HG02642 (cell line): ENCODE data around the gene DOCK1.

ENCODE experiments used
- ATAC-seq: cut with Tn5 transposase; IDR thresholded peaks from one replicate; pipeline ENCODE4 v1.9.1; 2021; ENCODE audit warnings: mild to moderate bottlenecking; ENCODE audit not compliant: unreplicated experiment, poor library complexity

DOCK1 gene

DNA sequence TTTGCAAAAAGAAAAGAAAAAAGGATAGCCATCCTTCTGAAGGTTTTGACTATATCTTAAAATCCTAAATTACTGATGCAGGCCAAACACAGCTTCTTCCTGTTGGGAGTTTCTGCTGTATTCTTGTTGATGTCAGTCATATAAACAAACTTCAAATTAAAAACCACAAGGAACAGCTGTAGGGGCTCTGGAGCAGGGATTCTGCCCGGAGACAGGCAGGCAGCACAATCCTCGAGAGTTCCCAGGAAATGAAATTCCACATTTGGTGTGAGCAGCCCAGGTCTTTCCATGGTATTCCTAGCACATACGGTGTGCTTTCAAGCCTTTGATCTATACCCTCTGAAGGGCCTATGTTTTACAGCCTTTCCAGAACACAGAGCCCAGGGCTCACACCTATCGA, 248.0 kb downstream of the DOCK1 start:
- ATAC-seq, result no peak

DNA sequence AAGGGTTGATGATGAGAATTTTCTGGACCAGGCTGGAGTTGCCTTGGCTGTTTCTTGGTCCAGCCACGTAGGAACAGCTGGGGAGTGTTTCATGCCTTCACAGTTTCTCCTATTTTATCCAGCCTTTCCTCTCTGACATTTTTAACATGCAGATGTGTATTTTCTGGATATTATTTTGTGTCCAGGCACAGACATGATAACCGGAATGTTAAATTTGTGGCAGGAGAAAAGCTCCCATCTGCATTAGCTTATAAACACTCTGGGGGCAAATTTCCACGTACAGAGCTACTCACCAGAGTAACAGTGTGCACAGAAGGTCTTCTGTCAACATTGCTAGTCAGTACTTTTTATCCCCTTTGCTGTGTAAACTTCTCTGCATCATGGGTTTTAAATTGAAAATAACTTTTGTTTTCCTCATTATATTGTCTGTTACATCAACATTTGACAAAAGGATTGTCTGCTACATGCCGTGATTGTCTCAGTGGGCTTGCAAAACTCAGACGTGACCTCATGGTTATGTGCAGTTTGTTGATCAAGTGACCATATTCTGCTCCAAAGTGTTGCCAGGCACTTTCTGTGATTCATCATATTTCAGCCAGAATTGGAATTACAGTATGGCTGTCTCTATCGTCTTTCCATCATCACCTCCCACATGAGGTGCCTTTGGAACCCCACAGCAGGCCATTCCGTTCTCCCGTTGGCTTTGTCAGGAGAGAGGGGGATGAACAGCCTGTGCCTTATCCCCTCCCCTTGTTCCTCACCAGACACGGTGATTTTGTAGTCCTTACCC, 249.8 kb downstream of the DOCK1 start:
- no peak for ATAC-seq

DNA sequence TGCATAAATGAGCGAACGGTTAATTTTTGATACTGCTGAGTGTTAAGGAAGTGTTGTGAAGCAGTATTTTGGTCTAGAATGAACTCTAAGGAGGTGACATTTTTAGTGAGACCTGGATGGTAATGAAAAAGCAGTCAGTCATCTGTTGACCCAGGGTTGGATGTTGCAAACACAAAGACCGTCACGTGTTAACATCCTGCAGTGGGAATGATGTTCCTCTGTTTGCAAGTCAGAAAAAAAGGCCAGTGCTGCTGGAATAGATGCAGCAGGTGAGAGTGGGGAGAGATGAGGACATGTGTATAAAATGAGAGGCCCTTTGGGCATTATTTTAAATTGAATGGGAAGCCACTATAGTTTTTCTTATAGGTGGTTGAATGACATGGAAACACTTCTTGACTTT, 251.9 kb downstream of the DOCK1 start:
- no peak for ATAC-seq

DNA sequence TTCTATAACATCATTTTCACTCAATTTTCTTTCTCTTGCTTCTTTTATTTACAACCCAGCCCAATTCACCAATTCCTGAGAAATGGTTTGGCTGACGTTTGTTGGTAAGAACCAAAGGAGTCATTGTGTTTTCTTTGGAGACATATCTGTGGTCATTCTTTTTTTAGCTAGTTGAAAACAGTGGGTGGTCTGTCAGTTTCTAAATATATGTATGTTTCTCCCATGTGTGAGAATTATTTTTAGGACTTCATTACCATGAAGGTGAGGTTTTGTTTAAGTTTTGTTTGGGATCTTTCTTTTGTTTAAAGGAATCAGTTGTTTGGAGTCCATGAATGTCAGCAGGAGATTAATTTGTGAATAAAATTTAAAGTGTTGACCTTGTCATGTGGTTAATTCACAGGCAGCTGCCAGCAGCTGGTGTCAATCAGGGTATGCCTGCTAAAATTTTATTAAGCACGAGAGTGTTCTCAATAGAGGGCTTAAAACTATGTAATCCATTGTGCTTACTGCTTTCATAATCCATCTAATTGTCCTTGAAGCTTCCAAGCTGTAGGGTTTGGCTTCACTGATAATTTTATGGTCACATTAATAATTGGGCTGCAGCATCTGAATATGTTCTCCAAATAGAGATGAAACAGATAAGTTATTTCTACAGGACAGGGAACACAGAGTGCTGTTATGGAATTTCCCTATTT, 252.4 kb downstream of the DOCK1 start:
- no peak for ATAC-seq

DNA sequence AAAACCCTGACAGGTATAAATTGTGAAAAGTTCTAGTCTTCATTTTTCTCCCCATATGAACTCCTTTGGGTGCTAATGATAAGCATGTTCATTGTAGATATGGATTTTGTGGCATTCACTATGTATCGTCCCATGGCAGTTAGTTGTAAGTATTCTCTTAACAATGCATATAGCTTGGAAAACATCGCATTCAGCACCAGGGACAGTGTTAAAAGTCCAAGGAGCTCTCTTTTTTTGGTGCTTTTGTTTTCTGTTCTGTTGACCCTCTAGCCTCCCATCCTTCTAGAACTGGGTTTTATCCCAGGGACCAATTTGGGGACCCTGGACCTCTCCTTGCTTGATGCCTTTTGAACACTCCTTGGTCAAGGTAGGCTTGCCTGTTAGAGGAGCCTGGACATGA, 253.4 kb downstream of the DOCK1 start:
- no peak for ATAC-seq

DNA sequence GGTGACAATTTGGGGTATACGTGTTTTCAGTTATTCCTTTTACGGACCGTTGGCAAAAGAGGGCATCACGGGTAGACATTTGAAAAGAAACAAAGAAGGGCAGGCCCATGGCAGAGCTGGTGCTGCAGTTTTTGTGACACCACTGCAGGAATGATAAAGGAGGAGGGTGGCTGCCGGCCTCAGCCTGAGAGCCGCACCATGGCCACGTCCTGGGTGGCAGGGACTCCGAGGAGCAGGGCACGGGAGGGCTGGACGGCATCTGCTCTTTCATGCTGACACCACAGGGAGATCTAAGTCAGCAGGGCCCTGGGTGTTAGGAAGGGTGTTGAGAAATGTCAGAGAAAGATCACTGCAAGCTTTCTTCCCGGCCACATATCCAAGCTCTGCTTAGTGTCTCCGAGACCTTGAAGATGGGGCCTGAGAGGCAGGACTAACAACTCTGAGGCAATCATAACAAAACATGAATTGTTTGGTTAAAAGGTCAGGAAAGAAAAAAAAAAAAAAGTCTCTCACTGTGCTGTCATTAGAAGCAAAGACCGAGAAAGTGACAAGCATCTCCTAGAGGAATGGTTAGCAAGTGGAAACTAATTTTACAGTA, 254.5 kb downstream of the DOCK1 start:
- no peak for ATAC-seq

DNA sequence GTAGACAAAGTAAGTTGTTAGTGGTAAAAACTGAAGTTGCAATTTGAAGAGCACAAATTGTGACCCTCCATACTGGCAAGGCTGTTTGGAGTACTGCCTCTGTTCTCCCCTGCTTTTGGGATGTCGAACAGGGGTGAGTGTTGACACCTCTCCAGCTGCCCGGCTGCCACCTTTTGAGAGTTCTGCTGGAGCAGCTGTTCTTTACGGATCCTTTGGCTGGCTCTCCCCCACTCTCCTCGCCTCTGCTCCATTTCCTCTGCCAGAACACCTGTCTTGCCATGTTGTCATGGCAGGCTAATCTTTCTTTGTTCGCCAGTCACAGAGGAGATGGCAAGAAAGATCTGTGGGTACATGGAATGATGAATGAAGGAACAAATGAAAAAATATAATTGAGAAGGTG, 256.3 kb downstream of the DOCK1 start:
- ATAC-seq, result no peak

DNA sequence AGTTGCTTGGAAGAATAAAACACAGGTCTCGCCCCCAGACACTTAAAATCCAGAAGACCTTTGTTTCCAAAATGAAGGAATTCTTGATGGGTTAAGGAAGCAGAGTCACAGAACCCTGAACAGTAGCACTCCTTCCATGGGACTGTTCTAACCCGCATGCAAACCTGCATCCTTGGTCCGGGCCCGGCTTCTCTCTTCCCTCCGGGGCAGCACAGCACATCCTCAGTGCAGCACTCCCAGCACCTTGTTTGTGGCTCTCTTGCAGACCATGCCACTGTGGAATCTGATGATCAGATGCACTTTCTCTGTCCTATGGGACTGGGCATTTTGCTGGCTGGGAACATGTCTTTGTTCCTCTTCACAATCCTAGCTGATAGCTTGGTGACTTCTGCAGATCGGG, 257.6 kb downstream of the DOCK1 start:
- no peak for ATAC-seq

DNA sequence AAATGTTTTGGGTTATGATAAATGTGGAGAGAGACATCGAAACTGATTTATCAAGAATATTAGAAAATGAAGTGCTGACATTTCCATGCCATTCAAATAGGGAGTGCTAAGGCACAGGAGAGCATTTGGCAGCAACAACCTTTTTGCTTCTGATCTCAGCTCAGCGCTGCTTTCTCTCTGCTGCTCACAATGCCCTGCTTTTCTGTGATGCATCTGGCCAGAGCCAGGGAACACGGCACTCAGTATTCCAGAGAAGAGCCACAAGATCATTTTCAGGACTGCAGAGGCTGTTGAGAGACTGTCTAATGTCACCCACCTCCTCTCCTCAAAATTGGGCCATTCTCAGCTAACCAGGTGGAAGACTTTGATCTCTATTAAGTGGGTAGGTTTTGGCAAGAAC, 263.0 kb downstream of the DOCK1 start:
- no peak for ATAC-seq

DNA sequence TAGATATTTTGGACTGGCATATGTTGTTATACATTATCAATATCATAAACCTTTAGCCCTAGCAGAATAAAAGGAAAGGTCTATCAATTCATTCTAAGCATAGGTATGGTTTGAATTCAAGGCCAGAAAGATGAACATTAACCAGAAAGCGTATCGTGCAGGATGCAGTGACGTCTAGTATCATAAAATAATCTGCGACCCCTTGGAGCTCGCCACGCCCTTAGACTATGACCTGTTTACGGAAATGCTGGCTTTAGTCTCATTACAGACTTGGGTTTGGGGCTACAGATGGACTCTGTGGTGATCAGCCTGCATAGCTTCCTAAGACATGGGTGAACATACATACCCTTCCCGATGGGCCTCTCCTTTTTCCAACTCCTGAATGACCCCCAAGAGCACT, 269.6 kb downstream of the DOCK1 start:
- ATAC-seq, result no peak

DNA sequence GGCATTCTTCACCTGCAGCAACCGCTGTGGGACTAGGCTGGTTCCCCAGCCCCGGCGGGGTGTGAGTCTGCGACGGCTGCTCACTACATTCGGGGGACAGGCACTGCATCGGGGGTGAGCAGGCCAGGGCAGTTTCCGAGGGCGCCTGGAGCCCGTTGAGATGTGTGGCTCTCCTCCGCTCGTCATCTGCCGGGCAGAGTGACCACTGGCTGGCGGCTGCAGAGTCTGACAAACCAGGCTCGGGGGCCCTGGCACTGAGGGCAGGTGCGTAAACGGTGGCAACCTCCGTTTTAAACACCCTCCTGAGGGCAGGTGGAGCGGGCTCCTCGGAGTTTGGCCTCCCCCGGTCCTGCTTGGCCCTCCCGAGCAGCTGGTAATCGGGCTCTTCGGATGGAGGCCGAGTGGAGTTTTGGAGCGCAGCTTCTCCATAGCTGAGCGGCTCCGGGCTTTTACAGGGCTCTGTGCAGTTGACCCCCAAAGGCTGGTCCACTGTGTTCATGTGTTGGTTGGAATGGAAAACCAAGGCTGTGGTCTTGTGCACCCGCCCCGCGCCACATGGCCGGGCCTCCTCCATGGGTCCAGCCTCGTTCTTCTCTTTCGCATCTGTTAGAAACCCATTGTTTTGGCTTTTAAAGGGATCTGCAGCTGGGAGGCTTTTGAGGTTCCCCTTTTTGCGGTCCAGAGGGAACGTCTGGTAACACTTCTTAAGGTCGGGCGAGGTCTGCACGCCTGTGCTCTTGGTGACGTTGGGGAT, 270.3 kb downstream of the DOCK1 start:
- no peak for ATAC-seq

DNA sequence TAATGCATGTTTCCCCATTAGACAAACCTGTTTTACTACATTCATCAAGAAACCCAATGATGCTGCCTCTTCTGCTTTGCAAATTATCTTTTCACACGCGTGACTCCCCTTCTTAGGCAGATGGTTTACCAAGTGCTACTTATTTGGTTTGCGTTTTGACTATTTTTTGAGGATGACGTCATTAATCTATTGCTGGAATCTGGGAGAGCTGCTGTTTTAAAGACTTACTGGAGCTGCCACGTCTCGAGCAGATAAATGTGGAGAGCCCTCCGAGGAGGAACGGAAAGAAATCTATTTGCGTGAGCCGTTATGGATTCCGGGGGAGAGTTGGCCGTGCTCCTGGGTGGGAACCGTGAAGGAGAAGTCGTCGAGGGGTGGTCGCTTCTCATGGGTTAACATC, 271.4 kb downstream of the DOCK1 start:
- no peak for ATAC-seq

DNA sequence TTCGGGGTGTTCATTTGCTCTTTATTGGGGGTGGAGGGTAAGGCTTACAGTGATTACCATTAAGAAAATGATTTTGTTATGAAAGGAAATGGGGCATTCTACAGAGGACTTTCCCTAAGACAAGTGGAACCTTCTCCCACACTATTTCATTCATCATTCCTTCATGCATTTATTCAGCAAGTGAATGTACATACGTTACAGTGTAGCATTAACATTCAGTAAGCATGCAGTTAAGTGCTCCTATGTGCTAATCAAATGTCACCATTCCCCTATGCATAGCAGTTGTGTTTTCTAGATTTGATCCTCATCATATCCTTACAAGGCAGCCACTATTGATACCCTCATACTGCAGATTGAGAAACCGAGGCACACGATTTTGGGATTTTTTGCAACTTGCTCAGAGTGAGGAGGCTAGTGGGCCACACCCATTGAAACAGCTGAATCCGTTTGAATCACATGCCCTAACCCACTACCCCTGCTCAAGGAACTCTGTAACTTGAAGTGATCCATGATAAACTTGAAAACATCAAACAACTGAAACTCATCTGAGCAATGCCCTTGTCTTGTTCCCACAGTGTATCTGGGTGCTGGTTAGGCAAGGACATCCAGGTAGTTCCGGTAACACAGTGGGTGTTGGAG, 274.5 kb downstream of the DOCK1 start:
- no peak for ATAC-seq

DNA sequence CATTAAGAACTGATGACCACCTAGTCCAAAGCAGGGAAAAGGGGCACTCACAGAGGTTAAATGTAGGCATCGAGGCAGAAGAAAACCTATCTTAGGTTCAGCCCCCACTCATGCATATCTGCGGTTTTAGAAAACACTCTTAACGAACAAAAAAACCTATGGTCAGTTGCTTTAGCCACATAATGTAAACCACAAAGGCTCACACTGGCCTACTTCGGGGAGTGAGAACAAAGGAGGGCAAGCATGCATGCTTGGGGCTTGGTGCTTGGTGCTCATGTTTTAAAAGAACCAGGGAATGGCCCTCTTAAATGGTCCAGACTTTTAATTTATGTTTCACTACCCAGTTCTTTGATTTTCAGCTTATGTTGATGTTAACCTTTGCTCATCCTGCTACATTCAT, 276.9 kb downstream of the DOCK1 start:
- no peak for ATAC-seq

DNA sequence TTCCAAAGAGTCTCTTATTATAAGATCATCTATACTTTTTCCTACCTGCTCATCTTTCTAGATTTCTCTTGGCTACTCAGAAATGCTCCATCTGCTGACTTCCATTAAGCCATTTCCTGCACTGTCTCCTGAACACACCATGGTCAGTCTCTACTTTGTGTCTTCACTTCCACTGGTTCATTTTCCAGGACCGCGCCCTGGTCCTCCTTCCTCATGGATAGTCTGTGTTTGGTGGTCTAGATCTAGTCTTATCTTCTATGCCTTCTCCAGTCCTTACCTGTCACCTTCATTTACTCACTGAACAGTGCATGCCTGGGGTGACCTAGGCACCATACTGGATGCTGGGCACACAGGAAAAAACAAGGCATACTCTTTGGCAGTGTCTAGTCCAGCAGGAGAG, 279.4 kb downstream of the DOCK1 start:
- no peak for ATAC-seq

DNA sequence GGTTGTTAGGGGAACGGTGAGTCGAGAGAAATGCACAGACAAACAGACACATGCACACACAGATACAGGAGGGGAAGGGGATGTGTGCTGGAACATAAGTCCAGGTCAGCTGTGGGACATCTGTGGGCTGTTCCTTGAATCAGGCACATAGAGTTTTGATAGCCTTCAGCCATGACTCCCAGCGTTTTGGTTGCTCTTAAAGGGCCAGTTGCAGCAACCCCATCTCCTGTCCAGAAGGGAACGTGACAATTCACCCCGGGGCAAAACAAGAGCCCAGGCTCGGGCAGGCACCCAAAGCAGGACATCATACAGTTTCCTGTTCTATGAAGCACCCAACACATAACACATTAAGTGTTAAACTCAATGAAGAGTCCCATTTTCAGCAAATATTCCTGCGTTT, 281.6 kb downstream of the DOCK1 start:
- no peak for ATAC-seq

DNA sequence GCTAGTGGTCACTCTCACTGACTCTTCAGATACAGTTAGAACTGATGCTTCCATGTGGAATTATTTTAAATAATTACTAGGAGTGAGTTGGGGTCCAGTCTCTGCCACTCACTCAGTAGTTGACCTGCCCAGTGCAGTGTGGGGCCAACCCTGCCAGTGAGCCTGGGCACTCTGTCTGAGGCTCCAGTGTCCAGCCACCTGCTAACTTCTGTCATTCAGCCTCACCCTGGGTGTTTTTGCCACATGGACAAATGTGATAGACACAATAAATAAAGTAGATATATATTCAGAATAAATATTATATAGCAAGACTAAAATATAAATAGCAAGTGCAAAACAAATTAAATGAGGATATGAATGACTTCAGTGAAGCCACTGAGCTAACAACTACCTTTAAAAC, 284.0 kb downstream of the DOCK1 start:
- no peak for ATAC-seq

DNA sequence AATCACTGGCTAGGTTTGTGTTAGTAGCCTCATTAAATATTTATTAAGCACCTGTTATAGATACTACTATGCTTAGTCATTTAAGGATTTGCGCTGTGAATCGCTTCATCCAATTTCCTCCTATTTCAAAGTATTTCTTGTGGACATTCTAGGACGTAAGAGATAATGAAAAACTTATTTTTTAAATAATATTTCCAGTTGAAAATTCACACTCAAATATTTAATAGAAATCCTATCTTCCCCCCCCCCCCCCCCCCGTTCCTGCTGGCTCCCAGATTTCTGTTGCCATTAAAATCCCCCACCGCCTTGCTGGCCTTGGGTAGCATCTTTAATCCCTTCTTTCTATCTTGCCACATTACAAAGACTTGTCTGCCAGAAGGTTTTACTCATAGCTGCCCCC, 285.2 kb downstream of the DOCK1 start:
- ATAC-seq, result no peak

DNA sequence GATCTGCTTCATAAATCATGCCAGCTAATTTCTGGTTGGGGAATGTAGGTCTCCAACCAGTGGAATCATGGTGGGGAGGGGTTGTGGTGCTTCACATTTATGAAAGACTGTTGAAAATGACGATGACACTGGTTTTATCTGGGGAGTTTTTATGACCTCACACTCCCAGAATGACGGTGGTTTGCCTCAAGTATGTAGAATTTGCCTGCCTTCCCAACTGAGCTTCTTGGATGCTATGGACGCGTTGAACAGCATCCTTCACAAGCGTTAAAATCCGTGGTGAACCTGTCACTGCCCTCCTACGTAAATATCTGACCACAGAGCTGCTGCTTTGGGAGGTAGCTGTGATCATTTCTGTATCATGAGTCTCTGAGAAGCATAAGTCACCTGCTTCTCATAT, 287.9 kb downstream of the DOCK1 start:
- ATAC-seq, result no peak

DNA sequence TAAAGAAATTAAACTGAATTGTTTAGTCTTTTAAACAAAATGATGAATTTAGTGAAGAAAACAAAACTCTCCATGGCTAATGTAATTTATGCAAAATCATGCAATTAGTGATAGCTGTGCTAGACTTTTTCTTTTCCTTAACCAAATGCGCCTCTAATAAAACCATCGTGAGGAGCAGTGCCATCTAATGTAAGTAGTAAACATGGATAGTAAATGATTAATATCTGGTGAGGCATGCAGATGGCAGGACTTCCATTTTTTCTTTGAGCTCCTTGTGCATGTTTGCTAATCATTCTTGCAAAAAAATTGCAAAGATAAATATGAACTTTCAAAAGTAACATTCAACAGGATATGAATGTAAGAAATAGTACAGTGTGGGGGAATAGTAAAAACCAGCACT, 288.9 kb downstream of the DOCK1 start:
- no peak for ATAC-seq

DNA sequence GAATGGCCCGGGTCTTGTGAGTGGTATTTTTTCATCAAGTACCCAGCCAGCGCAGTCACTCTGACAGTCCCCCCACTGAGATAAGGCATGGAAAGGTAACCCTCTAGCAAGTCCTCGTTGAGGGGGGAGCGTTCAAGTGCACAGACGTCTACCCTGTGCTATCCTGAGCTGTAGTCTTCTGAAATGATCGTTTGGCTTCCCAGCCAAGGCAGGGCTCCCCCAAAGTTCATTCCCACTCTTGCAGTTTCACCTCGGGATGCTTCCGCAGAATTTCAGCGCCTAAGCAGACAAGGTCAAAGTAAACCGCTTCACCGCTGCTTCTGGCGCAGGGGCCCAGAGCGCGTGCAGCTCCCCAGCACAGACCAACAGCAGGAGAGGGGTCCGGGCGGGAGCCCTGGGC, 289.4 kb downstream of the DOCK1 start:
- ATAC-seq, result no peak
